KG1 (cell line): Measurements from ENCODE around the gene AOAH.
A peak's percentile ranks its signal among the peaks of the same experiment; 100 is the strongest.

Experiments used
- DNase-seq: peaks from one replicate; lab custom pipeline; 2025; lab: John Stamatoyannopoulos, UW

AOAH gene

DNA sequence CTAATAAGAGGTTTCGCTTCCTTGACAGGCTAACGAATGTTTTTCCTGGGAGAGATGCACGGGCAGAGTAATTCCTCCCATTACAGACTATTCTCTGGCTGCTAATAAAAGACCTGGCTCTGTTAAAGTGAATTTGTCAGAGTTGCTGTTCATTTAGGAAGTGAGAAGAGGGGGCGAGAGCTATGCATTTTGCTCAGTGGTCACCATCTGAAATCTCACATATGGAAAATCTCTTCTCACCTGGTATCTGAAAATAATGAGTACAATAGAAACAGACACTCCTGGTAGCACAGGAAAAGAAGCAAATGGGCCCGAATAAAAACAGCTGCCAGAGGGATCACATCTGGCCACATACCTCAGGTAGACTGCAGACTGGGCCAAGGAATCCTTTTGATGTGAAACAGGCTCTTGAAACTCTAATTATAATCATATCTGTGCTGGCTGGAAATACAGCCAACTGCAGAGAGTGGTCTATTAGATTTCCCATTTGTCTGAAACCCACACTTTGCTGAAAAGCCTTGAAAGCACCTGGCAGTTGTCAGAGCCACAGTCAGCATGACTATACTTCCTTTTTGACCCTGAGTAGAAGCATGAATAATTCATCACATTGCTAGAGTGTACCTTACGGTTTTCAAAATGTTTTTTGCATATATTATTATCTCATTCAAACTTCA lies 33.6 kb downstream of the AOAH start:
- no peak for DNase-seq

DNA sequence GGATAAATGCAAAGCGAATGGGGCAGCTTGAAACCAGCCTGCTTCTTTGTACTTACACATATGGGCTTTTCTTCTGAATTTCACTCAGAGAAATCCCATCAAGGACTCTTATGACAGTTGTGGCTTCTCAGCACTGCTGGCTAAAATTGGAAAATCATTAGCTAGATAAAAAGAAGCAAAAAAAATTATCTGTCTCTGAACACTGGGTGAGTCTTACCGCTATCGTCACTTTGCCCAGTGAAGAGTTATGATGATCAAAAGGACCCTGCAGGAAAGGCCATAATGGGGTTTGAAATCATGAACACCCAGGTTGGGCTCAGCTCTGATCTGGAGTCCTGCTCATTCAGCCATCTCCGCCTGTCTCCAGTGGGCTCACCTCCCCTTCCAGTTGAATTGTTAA lies 34.3 kb downstream of the AOAH start:
- DNase-seq: no peak

DNA sequence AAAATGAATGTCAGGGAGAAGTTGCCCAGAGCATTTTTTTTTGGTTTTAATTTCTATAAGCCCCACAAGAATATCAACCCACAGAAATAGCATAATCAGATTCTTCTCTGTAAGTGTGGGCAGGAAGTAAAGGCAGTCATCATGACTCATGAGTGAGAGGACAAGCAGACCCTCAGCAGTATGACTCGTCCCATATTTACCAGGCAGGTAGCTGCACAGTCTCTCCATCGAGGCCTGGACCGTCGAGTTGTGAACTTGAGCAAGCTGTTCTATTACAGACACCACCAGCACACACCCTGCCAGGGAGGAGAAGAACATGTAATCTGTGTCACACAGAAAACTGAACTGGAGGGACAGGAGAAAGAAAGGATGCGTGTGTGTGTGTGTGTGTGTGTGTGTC lies 37.8 kb downstream of the AOAH start:
- DNase-seq: no peak

DNA sequence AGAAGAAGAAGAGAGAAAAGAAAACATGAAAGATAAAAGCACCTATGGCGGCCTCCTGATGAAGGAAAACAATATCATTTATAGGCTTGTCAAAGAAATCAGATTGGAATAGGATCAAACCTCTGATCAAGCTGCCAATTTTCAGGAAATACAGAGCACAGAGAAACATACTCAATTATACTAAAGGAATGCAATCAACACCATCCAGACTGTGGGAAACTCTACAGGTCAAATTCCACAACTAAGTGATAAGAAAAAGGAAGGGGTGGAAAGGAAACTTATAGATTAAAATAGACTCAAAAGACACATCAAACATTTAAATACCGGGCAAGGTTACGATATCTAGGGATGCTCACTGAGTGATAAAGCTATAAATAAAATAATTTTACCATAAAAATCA lies 39.3 kb downstream of the AOAH start:
- no peak for DNase-seq

DNA sequence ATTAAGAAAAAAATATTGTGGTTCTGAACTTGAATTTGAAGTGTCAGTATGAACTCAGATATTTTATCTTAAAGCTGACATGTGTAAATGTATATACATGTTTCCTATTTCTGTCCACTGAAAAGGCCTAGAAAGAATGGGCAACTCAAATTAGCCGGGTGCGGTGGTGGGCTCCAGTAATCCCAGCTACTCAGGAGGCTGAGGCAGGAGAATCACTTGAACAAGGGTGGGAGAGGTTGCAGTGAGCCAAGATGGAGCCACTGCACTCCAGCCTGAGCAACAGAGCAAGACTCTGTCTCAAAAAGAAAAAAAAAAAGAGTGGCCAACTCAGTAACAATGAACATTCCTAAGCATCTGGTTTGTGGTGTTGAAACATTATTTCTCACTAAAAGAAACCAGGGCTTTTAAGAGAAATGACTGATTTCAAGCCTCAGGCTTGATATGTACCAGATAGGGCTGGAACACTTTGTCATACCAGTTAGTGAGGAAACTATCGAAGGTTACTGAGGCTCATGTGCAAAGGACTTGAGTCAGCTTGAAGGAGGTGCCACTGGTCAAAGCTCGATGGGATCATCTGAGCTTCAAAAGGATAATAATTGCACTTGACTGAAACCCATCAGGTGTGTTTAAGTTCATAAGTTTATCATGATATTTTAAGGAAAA lies 40.5 kb downstream of the AOAH start:
- no peak for DNase-seq

DNA sequence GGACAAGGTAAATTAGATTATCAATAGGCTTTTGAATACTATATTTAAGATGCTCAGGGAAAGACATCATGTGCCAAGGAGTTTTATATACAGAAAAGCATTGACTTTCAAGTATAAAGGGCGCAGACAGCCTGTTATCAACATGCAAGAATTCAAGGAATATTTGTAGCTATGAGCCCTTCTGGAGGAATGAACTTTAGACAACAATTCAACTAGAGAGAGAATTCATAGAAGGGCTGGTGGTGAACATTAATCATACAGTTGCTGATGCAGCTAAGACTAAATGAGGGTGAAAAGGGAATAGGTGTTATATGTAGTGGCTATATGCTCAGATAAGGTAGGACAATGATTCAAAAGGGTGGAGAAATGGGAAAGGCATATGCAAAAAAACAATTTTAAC lies 41.2 kb downstream of the AOAH start:
- no peak for DNase-seq

DNA sequence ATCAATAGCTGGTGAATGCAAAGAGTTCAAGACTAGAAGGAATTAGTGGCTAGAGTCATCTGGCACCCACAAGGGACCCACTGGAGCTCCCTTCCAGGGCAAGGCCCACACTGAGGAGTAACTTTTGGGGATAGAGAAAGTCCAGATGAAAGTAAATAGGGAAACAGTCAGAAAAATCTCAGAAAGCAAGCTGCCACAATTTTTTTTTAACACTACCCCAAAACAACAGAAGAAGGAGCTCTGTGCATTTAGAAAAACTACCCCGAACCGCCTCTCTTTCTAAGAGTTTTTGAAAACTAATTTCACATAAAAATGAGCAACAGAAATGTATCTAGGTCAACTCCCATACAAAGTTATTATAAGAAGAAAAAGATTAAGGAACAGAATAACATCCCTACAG lies 42.2 kb downstream of the AOAH start:
- DNase-seq: no peak

DNA sequence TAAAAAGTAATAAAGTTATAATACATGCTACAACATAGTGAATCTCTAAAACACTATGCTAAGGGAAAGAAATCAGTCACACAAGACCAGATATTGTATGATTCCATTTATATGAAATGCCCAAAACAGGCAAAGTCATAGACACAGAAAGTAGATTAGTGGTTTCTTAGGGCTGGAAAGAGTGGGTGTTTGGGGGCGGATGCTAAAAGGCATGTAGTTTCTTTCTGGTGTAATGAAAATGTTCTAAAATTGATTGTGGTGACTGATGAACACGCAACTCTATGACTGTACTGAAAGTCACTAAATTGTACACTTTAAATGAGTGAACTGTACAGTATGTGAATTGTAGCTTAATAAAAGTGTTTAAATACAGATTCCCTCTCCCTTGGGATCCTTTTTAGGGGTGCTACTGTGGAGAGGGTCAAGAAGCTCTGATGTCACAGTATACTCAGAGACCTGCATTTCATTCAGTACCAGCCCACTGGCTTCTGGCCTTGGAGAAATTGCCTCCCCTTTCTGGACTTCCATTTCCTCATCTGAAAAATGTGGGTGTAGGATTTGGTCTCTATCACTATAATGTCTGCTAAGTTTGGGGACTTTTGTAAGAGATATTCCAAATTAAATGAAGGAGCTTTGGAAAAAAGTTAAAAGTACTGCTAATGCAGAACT lies 46.4 kb downstream of the AOAH start:
- DNase-seq: no peak

DNA sequence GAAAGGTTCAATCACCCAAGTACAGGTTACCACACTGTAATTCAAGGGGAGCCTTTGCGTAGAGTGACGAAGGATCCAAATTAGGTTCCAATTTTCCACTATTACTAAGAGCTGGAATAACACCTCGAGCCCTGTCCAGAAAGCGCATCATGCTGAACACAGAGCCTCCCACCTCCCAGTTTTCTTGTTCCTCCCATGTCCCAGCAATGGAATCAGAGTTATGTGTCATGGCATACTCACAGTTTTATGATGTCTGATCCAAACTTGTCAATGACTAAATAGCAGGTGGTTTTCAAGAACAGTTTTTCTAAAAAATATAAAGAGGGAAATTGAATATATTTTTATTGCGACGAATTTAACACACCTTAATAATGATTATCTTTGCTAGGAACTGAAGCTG lies 50.6 kb downstream of the AOAH start:
- DNase-seq: no peak

DNA sequence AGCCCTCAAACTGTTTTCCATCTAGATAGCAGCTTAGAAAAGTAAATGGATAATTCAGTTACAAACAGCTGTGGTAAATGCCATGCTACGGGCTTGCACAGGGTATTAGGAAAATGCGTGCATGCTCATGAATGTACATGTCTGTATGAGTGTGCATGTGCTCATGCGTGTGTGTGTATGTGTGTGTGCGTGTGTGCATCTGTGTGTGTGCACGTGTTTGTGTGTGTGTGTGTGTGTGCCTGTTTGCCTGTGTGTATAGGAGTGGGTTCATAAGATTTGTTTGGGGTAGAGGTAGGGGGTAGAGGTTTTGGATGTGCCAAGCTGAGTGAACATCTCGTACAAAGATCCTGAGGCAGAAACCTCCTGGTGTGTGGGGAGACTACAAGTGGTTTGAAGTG lies 52.9 kb downstream of the AOAH start:
- no peak for DNase-seq

DNA sequence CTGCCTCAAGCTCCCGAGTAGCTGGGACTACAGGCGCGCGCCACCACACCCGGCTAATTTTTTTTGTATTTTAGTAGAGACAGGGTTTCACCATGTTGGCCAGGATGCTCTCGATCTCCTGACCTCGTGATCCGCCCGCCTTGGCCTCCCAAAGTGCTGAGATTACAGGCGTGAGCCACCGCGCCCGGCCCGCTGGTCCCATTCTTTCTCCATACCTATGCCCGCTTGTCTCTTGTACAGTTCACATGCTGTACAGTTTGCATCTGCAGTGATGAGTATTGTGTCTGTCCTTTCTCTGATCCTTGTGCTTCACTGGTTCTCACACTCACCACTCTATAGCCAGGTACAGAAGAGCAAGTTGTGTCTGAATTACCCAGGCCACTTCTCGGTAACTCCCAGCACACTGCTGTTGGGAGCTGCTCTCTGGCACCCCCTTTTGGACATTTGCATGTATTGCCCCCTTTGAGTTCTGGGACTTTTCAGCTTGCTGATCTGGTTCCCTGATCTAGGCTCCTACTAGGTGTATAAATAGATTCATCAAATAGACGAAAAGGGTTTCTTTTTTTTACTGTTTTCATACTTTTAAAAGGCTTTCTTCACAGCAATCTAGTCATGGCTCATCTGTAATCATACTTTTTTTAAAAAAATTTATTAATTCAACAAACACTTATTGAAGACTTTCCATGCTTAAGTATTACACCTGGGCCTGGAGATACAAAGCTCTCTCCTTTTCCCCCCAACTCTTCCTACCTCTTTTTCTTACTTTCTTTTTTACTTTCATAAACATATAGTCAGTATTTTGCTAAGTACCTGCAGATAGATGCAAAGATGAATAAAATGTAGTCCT lies 53.5 kb downstream of the AOAH start:
- DNase-seq: peak; percentile 58

DNA sequence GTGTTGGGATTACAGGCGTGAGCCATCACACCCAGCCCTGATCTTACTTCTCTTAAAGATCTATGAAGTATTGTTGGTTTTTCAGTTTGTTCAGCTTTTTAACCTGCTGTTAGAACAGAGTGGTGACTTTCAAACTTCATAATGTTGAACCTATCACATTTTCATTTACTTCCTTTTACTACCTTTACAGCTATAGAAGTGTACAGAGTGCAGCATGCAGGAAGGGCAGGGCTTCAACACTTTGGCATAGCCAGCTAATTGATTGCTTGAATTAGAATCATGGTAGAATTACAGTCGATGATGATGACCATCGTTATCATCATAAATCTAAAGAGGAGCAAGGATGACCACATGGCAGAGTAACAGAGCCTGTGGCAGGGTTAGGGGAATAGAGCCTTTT lies 55.5 kb downstream of the AOAH start:
- no peak for DNase-seq

DNA sequence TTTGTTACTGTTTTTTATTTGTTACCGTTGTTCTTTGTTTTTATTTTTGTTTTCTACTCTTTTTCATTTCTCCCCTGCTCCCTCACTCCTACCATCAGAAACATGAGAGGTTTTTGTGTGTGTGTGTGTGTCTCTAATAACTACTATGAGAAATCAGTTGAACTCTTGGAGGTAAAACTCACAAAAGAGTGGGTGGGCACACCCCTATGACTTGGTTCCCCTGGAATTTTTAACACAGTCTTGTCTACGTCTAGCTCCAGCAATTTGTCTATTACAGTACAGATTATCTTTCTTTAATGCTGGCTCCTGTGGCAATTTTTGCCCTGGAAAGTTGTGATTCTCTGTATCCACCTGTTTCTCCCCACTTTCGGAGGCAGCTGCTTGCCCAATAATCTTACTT lies 56.2 kb downstream of the AOAH start:
- DNase-seq: no peak

DNA sequence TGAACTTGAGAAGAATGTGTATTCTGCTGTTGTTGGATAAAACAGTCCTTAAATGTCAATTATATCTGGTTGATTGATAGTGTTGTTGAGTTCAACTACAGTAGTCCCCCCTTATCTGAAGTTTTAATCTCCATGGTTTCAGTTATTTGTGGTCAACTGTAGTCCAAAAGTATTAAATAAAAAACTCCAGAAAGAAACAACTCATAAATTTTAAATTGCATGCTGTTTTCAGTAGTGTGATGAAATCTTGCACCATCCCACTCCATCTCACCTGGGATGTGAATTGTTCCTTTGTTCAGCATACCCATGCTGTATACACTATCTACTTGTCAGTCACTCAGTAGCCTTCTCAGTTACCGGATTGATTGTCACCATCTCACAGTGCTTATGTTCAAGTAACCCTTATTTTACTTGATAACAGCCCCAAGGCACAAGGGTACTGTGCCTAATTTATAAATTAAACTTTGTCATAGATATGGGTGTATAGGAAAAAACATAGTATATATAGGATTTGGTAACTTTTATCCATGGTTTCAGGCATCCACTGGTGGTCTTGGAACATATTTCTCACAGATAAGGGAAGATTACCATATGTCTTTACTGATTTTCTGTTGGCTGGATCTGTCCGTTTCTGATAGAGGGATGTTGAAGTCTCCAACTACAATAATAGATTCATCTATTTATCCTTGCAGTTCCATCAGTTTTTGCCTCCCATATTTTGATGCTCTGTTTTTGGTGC lies 57.1 kb downstream of the AOAH start:
- no peak for DNase-seq

DNA sequence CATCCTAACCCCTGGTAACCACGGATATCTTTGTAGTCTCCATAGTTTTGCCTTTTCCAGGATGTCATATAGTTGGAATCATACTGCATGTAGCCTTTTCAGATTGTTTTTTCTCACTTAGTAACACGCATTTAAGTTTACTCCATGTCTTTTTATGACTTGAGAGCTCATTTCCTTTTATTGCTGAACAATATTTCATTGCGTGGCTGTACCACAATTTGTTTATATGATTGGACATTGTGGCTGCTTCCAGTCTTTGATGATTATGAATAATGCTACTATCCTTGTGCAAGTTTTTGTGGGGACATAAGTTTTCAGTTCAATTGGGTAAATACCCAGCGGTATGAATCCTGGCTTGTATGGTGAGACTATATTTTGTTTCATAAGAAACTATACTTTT lies 60.8 kb downstream of the AOAH start:
- DNase-seq: no peak

DNA sequence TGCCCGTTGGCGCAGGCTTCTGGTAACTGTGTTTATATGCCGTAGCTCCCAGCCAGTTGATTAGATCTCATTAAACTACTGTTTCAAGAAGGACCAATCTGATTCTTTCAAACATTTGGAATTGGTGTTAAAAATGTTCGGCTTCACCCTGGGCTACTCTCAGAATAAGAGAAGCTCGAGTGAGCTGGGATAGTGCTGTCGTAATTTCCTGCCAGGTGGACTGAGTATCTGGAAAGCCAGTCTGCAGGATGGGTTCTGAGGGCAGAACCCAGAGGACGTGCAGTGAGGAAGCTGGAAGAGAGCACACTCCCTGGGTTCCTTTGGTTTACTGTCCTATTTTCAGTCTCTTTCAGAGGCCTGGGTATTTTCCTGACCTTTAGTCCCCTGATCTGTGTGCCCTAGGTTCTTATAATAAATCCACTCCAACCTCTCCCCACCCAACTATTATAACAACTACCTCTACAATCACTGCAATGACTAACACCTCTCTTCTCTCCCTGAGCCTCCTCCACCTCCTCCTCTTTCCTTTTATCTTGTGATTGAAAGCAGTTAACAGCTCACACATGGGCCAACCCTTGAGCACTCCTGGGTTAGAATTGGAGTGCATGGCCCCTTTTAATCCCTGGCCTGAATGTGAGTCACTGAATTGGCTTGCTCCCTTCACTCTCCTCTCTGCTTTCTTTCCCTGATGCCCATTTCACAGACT lies 63.0 kb downstream of the AOAH start:
- DNase-seq: no peak

DNA sequence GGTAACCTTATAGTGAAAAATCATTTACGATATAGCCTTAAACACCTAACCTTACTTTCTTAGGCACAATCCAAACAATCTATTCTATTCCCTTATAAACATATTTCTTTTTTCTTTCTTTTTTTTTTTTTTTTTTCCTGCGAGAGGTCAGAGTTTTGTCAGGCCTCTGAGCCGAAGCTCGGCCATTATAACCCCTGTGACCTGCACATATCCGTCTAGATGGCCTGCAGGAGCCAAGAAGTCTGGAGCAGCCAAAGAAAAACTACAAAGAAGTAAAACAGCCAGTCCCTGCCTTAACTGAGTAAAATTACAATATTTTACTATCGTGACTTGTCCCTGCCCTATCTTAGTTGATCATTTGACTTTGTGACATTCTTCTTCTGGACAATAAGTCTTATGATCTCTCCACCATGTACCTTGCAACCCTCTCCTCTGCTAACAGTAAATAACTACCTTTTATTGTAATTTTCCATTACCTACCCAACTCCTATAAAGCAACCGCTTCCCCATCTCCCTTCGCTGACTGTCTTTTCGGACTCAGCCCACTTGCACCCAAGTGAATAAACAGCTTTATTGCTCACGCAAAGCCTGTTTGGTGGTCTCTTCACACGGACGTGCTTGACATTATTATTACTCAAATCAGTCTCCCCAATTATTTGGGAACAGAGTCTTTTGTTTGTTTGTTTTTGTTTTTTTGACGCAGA lies 64.5 kb downstream of the AOAH start:
- DNase-seq: no peak

DNA sequence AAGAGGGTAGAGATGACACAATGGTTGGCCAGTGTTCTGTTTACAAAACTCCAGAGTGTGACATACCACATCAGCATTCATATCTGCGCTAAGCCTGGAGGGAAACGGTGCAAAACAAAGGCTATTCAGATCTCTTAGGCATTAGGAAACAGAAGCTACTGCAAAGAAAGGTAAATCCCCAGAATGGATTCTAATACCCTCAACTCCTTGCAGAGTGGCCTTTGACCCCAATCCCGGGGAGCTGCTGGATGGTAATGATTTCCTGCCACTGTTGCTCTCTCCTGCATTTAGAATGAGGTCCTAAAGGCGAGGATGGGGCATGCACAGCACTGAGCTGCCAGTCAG lies 65.2 kb downstream of the AOAH start:
- no peak for DNase-seq

DNA sequence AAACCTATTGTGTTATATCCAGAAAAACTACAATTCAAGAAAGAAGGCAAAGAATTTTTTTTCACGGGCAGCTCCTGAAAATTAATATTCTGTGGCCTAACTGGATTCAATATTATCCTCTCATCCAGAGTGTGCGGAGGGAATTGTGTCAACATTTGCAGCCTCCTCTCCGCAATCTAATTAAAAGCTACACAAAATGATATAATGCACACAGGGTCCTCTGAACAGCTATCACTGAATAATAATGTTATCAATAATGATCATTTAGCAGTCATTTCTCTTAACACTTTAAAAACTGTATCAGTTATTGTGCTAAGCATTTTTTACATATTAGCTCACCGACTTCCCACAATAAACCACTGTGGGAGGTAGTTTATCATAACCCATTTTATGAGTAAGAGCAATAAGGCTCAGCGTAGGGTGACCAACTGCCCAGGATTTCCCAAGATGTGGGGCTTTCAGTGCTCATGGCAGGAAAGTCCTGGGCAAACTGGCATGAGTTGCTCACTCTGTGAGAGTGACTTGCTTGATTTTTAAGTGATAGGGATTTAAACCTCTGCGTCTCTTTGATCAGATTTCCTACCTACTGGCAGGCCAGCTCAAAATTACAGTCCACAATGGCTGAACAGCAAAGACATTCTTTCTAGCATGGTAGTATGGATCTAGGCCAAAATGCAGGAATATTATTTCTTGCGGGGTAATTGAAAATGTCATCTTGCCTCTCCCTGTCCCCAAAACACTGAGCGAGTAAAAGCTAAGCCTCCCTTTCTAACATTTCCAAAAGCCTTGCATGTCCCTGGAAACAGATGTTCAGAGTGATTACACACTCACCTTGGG lies 65.7 kb downstream of the AOAH start:
- DNase-seq: no peak
